GM23248 (cell line): Measurements from ENCODE around the gene GRM3. TPM values are rescaled to one million over a fixed set of nuclear protein-coding genes. Genes with fewer than 3 reads are reported as not detected.

Experiments
- DNase-seq: peaks from one replicate; pipeline ENCODE4 v3.0.0-alpha.2; 2015
- H2AFZ ChIP-seq: fragments of 200-600 bp; sonication (generic); 2 replicates; pipeline ENCODE4 v1.6.1; 2016; ENCODE audit warnings: antibody characterized with exemption
- H3F3A ChIP-seq: fragments of 200-600 bp; sonication (generic); 2 replicates; pipeline ENCODE4 v1.6.1; 2016; ENCODE audit warnings: mild to moderate bottlenecking, antibody characterized with exemption, mixed run types; ENCODE audit not compliant: insufficient read depth
- H3K27ac ChIP-seq: fragments of 200-600 bp; sonication (generic); 2 replicates; pipeline ENCODE4 v1.5.1; 2016; ENCODE audit warnings: mild to moderate bottlenecking
- H3K27me3 ChIP-seq: fragments of 200-600 bp; sonication (generic); replicated peaks from 2 replicates; pipeline ENCODE4 v1.6.1; 2016; ENCODE audit warnings: mild to moderate bottlenecking; ENCODE audit not compliant: insufficient read depth
- H3K36me3 ChIP-seq: fragments of 200-600 bp; sonication (generic); 2 replicates; pipeline ENCODE4 v1.6.1; 2016; ENCODE audit warnings: low read depth, mild to moderate bottlenecking
- H3K4me1 ChIP-seq: fragments of 200-600 bp; sonication (generic); 2 replicates; pipeline ENCODE4 v1.6.1; 2016; ENCODE audit warnings: mild to moderate bottlenecking; ENCODE audit not compliant: insufficient read depth
- H3K4me2 ChIP-seq: fragments of 200-600 bp; sonication (generic); one replicate; pipeline ENCODE4 v1.6.1; 2016; ENCODE audit warnings: mild to moderate bottlenecking; ENCODE audit not compliant: unreplicated experiment
- H3K4me3 ChIP-seq: fragments of 200-600 bp; sonication (generic); 2 replicates; pipeline ENCODE4 v1.5.1; 2016; ENCODE audit warnings: mild to moderate bottlenecking
- H3K79me2 ChIP-seq: fragments of 200-600 bp; sonication (generic); 2 replicates; pipeline ENCODE4 v1.6.1; 2016; ENCODE audit warnings: mild to moderate bottlenecking; ENCODE audit not compliant: insufficient read depth
- H3K9ac ChIP-seq: fragments of 200-600 bp; sonication (generic); 2 replicates; pipeline ENCODE4 v1.6.1; 2016; ENCODE audit warnings: mild to moderate bottlenecking
- H3K9me2 ChIP-seq: fragments of 200-600 bp; sonication (generic); 2 replicates; pipeline ENCODE4 v1.6.1; 2016; ENCODE audit warnings: mixed run types, mild to moderate bottlenecking, moderate library complexity; ENCODE audit not compliant: insufficient read depth
- H3K9me3 ChIP-seq: fragments of 200-600 bp; sonication (generic); one replicate; pipeline ENCODE4 v1.6.1; 2017; ENCODE audit warnings: low read depth
- H4K20me1 ChIP-seq: fragments of 200-600 bp; sonication (generic); 2 replicates; pipeline ENCODE4 v1.6.0; 2016; ENCODE audit not compliant: insufficient read depth
- EZH2 ChIP-seq: fragments of 200-600 bp; sonication (generic); IDR thresholded peaks from 2 replicates; pipeline ENCODE4 v1.6.1; 2018; ENCODE audit warnings: antibody characterized with exemption, mild to moderate bottlenecking; ENCODE audit not compliant: insufficient read depth, poor library complexity, severe bottlenecking
- EZH2phosphoT487 ChIP-seq: fragments of 200-600 bp; sonication (generic); IDR thresholded peaks from 2 replicates; pipeline ENCODE4 v1.6.1; 2018; ENCODE audit warnings: antibody characterized with exemption, moderate library complexity, mild to moderate bottlenecking, low read depth; ENCODE audit not compliant: insufficient read depth
- WGBS, 2 experiments: methylation state at CpG; one replicate each; pipeline ENCODE4 v1.1.6; 2015 to 2017; ENCODE audit warnings: low lambda C conversion rate in 2 of 2, low coverage in 1 of 2; ENCODE audit errors: missing lambda C conversion rate in 2 of 2; 5-methylcytosine and 5-hydroxymethylcytosine counted together
- in situ Hi-C: fragments of 300-500 bp; cut with MboI; formaldehyde crosslinking; loops from 2 replicates; pipeline ENCODE4 v1.15.0; 2020
- polyA plus RNA-seq: library from polyadenylated mRNA; unstranded; fragments of >200 nt; fragmentation: Nextera tagmentation; extraction: Ambion mirVana; gene quantifications from 2 replicates; pipeline ENCODE4 v1.2.1, GENCODE V29; 2016
- total RNA-seq: library from RNA; depleted of rRNA; stranded (reverse); fragments of >200 nt; shearing (Covaris generic); gene quantifications from 2 replicates; pipeline ENCODE4 v1.2.3, GENCODE V29; 2014

Gene GRM3
- total and polyA plus RNA-seq, 2 experiments from 2014 or later = not detected

GRCh38 chr7:86748843-86749719 lies 105.4 kb downstream of the GRM3 start:
- H3K4me1 ChIP-seq = no peaks in the 10 kb centered on the region
- H3K4me2 ChIP-seq = no peak overlapping the region
- H3K9ac ChIP-seq = no peak overlapping the region
- no peaks in the 10 kb centered on the region for H3K79me2 ChIP-seq
- H3F3A ChIP-seq = no peaks in the 10 kb centered on the region
- no peak overlapping the region for H3K4me3 ChIP-seq
- 6 to 7% methylated on average over 7 of the region's 7 CpGs for WGBS, 2 experiments
- in situ Hi-C loops = no loop called here
- H2AFZ ChIP-seq = no peak overlapping the region
- no peaks in the 10 kb centered on the region for H3K9me2 ChIP-seq
- H4K20me1 ChIP-seq = no peaks in the 10 kb centered on the region
- no peak for DNase-seq
- no peak overlapping the region for H3K27ac ChIP-seq
- H3K27me3 ChIP-seq = no peaks in the 10 kb centered on the region
- H3K36me3 ChIP-seq = no peaks in the 10 kb centered on the region
- no peaks in the 10 kb centered on the region for H3K9me3 ChIP-seq
- TF ChIP-seq EZH2phosphoT487 = no peak
- TF ChIP-seq EZH2 = no peak

- no peaks in the 10 kb centered on the region for H3K4me1 ChIP-seq
- TF ChIP-seq EZH2 = no peak
- TF ChIP-seq EZH2phosphoT487 = no peak
- H3K4me2 ChIP-seq = no peak overlapping the region
- no peaks in the 10 kb centered on the region for H3F3A ChIP-seq
- H3K9me2 ChIP-seq = no peaks in the 10 kb centered on the region
- in situ Hi-C loops = no loop called here
- WGBS, 2 experiments = 29 to 34% methylated on average over 4 of the region's 4 CpGs
- no peaks in the 10 kb centered on the region for H4K20me1 ChIP-seq
- no peak overlapping the region for H3K27ac ChIP-seq
- no peak overlapping the region for H3K9ac ChIP-seq
- no peak overlapping the region for H2AFZ ChIP-seq
- H3K36me3 ChIP-seq = no peaks in the 10 kb centered on the region
- no peaks in the 10 kb centered on the region for H3K9me3 ChIP-seq
- H3K27me3 ChIP-seq = no peaks in the 10 kb centered on the region
- no peak overlapping the region for H3K4me3 ChIP-seq
- H3K79me2 ChIP-seq = no peaks in the 10 kb centered on the region
- DNase-seq = no peak
Measured at GRCh38 chr7:86749741-86750665, 106.3 kb downstream of the GRM3 start.

- H4K20me1 ChIP-seq = no peaks in the 10 kb centered on the region
- H3K4me1 ChIP-seq = no peaks in the 10 kb centered on the region
- no peaks in the 10 kb centered on the region for H3K27me3 ChIP-seq
- H3K36me3 ChIP-seq = no peaks in the 10 kb centered on the region
- H3K9me3 ChIP-seq = no peaks in the 10 kb centered on the region
- H3K9ac ChIP-seq = no peak overlapping the region
- no peak overlapping the region for H3K4me2 ChIP-seq
- 23 to 28% methylated on average over 4 of the region's 4 CpGs for WGBS, 2 experiments
- no peaks in the 10 kb centered on the region for H3K79me2 ChIP-seq
- H3K9me2 ChIP-seq = no peaks in the 10 kb centered on the region
- no peaks in the 10 kb centered on the region for H3F3A ChIP-seq
- H3K4me3 ChIP-seq = no peak overlapping the region
- no peak overlapping the region for H3K27ac ChIP-seq
- DNase-seq = no peak
- H2AFZ ChIP-seq = no peak overlapping the region
- no peak for TF ChIP-seq EZH2phosphoT487
- TF ChIP-seq EZH2 = no peak
- in situ Hi-C loops = no loop called here
Measured at GRCh38 chr7:86760236-86760635, 116.5 kb downstream of the GRM3 start.

- in situ Hi-C loops = no loop called here
- Histone ChIP-seq H3K27ac (no peak overlapping the region), H3K9ac (no peak overlapping the region), H3K4me2 (no peak overlapping the region), H2AFZ (no peak overlapping the region), H3K9me2 (no peaks in the 10 kb centered on the region), H3K27me3 (no peaks in the 10 kb centered on the region), H3F3A (no peaks in the 10 kb centered on the region), H3K9me3 (no peaks in the 10 kb centered on the region), H3K36me3 (no peaks in the 10 kb centered on the region), H3K4me3 (no peak overlapping the region), H3K4me1 (no peaks in the 10 kb centered on the region), H3K79me2 (no peaks in the 10 kb centered on the region), H4K20me1 (no peaks in the 10 kb centered on the region)
- WGBS, 2 experiments = 0 to 15% methylated on average over 2 of the region's 2 CpGs
- DNase-seq = no peak
- TF ChIP-seq EZH2 = no peak
- TF ChIP-seq EZH2phosphoT487 = no peak
Measured at GRCh38 chr7:86762129-86762528, 118.4 kb downstream of the GRM3 start.
